Nephron (organoid): ENCODE results near the gene HOXA2.

Experiments
- H3K27ac Mint-ChIP-seq, 3 experiments: 2 replicates each; pipeline ENCODE4 v1.8.0; 2020; ENCODE audit warnings: mixed read lengths in 3 of 3, mild to moderate bottlenecking in 2 of 3, moderate library complexity in 1 of 3
- H3K27me3 Mint-ChIP-seq: 2 replicates; pipeline ENCODE4 v1.8.0; 2021; ENCODE audit warnings: low read depth, mild to moderate bottlenecking, moderate library complexity, mixed read lengths
- H3K36me3 Mint-ChIP-seq: 2 replicates; pipeline ENCODE4 v1.8.0; 2020; ENCODE audit warnings: low read depth, mixed read lengths
- H3K4me1 Mint-ChIP-seq: 2 replicates; pipeline ENCODE4 v1.8.0; 2020; ENCODE audit warnings: mixed read lengths
- H3K4me3 Mint-ChIP-seq, 3 experiments: 2 replicates each; pipeline ENCODE4 v1.8.0; 2020; ENCODE audit warnings: mild to moderate bottlenecking in 3 of 3, mixed read lengths in 3 of 3, moderate library complexity in 2 of 3
- H3K9me3 Mint-ChIP-seq: 2 replicates; pipeline ENCODE4 v1.8.0; 2020; ENCODE audit warnings: mixed read lengths
- CTCF ChIP-seq, 3 experiments: fragments of 200-600 bp; sonication (generic); IDR thresholded peaks; one replicate each; pipeline ENCODE4 v1.5.0; 2021; ENCODE audit warnings: antibody characterized with exemption in 3 of 3; ENCODE audit not compliant: unreplicated experiment in 3 of 3

HOXA2 gene

GRCh38 chr7:27091105-27091504, 11.4 kb downstream of the HOXA2 start:
- H3K4me3 Mint-ChIP-seq = peak overlapping the region in 2 of 3 experiments; percentile 4 to 10
- no peak for TF ChIP-seq CTCF (IDR thresholded peaks at IDR 0.05; ENCODE audit: unreplicated experiment in 3 of 3)
- peak overlapping the region in 2 of 3 experiments; percentile 62 to 75 for H3K27ac Mint-ChIP-seq
- H3K9me3 Mint-ChIP-seq = no peaks in the 10 kb centered on the region
- H3K27me3 Mint-ChIP-seq = peaks cover 39% of the 10 kb centered on the region
- H3K4me1 Mint-ChIP-seq = peaks cover 54% of the 10 kb centered on the region
- H3K36me3 Mint-ChIP-seq = no peaks in the 10 kb centered on the region

- no peak for TF ChIP-seq CTCF (IDR thresholded peaks at IDR 0.05; ENCODE audit: unreplicated experiment in 3 of 3)
- Mint-ChIP-seq H3K27ac (no peak overlapping the region), H3K9me3 (no peaks in the 10 kb centered on the region), H3K27me3 (peaks cover 19% of the 10 kb centered on the region), H3K4me1 (peaks cover 35% of the 10 kb centered on the region), H3K36me3 (no peaks in the 10 kb centered on the region), H3K4me3 (peak overlapping the region in 1 of 3 experiments; percentile 21)
These were observed 14.2 kb downstream of the HOXA2 start for GRCh38 chr7:27088002-27088922.

- Mint-ChIP-seq H3K27me3 (peaks cover 7% of the 10 kb centered on the region), H3K4me3 (no peak overlapping the region), H3K9me3 (no peaks in the 10 kb centered on the region), H3K36me3 (no peaks in the 10 kb centered on the region), H3K27ac (peak overlapping the region in 1 of 3 experiments; percentile 8), H3K4me1 (peaks cover 18% of the 10 kb centered on the region)
- TF ChIP-seq CTCF (IDR thresholded peaks at IDR 0.05; ENCODE audit: unreplicated experiment in 3 of 3) = no peak
These were observed 18.8 kb downstream of the HOXA2 start for GRCh38 chr7:27083646-27084045.

GRCh38 chr7:27082171-27082570, 20.3 kb downstream of the HOXA2 start:
- Mint-ChIP-seq H3K9me3 (no peaks in the 10 kb centered on the region), H3K4me1 (peaks cover 18% of the 10 kb centered on the region), H3K27ac (no peak overlapping the region), H3K36me3 (no peaks in the 10 kb centered on the region), H3K4me3 (no peak overlapping the region), H3K27me3 (peaks cover 1% of the 10 kb centered on the region)
- TF ChIP-seq CTCF (IDR thresholded peaks at IDR 0.05; ENCODE audit: unreplicated experiment in 3 of 3) = no peak

- Mint-ChIP-seq H3K27ac (peak overlapping the region; percentile 16 to 67 (median 25)), H3K4me1 (peaks cover 18% of the 10 kb centered on the region), H3K36me3 (no peaks in the 10 kb centered on the region), H3K4me3 (no peak overlapping the region), H3K27me3 (no peaks in the 10 kb centered on the region), H3K9me3 (peaks cover 3% of the 10 kb centered on the region)
- TF ChIP-seq CTCF (IDR thresholded peaks at IDR 0.05; ENCODE audit: unreplicated experiment in 3 of 3) = no peak
These were observed 21.5 kb downstream of the HOXA2 start for GRCh38 chr7:27080844-27081436.
